ENCODE data around the gene HNRNPK. TPM values are rescaled to one million over a fixed set of nuclear protein-coding genes. Genes with fewer than 3 reads are reported as not detected.

Gene HNRNPK
- total RNA-seq, 4 donors from 2014 or later: 310 to 396 (median 360) TPM

DNA sequence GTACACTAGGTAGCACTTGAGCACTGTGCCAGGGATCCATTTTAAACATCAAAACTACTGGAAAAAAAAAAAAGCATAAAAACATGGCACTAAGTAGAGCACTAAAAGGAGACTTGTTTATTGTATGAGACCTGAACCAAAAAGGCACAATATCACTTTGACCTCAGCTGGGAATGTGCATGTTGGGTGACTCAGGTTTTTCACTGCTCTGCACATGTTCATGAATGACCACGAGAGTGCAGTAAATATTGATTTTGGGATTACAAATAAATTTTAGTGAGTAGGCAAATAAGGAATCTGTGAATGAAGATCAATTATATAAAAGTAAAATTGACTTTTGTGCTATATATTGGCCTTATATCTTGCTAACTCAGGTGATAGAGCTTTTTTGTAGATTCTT is 12.4 kb upstream of the HNRNPK start:
- no peak overlapping the region for H3K4me3 ChIP-seq
- H3K27me3 ChIP-seq: no peaks in the 10 kb centered on the region
- H3K4me1 ChIP-seq: no peaks in the 10 kb centered on the region
- no peak overlapping the region for H3K27ac ChIP-seq
- DNase-seq: no peak
- no peaks in the 10 kb centered on the region for H3K9me3 ChIP-seq
- H3K36me3 ChIP-seq: peaks cover 0 to 9% (median 0%) of the 10 kb centered on the region in 3 donors
- TF ChIP-seq POLR2A (IDR thresholded peaks at IDR 0.05): no peak
- TF ChIP-seq, protein P1, sequence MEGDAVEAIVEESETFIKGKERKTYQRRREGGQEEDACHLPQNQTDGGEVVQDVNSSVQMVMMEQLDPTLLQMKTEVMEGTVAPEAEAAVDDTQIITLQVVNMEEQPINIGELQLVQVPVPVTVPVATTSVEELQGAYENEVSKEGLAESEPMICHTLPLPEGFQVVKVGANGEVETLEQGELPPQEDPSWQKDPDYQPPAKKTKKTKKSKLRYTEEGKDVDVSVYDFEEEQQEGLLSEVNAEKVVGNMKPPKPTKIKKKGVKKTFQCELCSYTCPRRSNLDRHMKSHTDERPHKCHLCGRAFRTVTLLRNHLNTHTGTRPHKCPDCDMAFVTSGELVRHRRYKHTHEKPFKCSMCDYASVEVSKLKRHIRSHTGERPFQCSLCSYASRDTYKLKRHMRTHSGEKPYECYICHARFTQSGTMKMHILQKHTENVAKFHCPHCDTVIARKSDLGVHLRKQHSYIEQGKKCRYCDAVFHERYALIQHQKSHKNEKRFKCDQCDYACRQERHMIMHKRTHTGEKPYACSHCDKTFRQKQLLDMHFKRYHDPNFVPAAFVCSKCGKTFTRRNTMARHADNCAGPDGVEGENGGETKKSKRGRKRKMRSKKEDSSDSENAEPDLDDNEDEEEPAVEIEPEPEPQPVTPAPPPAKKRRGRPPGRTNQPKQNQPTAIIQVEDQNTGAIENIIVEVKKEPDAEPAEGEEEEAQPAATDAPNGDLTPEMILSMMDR (IDR thresholded peaks at IDR 0.05): peak in 1 of 6 experiments; percentile 28

DNA sequence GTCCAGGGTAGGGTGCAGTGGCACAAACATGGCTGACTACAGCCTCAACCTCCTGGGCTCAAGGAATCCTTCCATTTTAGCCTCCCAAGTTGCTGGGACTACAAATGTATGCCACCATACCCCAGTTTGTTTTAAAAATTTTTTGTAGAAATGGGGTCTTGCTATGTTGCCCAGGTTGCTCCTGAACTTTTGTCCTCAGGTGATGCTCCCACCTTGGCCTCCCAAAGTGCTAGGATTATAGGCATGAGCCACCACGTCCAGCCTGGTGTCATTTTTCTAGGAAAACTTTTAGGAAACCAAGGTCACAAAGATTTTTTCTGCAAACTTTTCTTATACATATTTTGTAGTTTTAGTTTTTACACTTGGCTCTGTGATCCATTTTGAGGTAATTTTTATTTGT is 11.3 kb upstream of the HNRNPK start:
- TF ChIP-seq, protein P1 (IDR thresholded peaks at IDR 0.05): no peak
- no peak for TF ChIP-seq POLR2A (IDR thresholded peaks at IDR 0.05)
- DNase-seq: no peak
- H3K4me3 ChIP-seq: no peak overlapping the region
- no peak overlapping the region for H3K27ac ChIP-seq
- H3K9me3 ChIP-seq: no peaks in the 10 kb centered on the region
- no peaks in the 10 kb centered on the region for H3K27me3 ChIP-seq
- peaks cover 0 to 9% (median 0%) of the 10 kb centered on the region in 3 donors for H3K36me3 ChIP-seq
- no peaks in the 10 kb centered on the region for H3K4me1 ChIP-seq

DNA sequence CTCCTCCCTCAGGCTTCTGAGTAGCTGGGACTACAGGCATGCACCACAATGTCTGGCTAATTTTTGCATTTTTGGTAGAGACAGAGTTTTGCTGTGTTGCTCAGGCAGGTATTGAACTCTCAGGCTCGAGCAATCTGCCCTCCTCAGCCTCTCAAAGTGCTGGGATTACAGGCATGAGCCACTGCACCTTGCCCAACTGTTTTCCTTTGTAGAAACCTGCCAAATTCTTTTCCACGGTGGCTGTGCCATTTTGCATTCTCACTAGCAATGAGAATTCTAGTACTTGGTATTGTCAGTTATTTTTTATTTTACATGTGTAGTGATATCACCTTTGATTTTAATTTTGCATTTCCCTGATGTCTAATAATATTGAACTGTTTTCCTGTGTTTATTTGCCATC is 8.4 kb upstream of the HNRNPK start:
- TF ChIP-seq, protein P1 (IDR thresholded peaks at IDR 0.05): no peak
- no peak for TF ChIP-seq POLR2A (IDR thresholded peaks at IDR 0.05)
- Histone ChIP-seq H3K4me1 (no peaks in the 10 kb centered on the region), H3K36me3 (peaks cover 0 to 9% (median 0%) of the 10 kb centered on the region in 3 donors), H3K27me3 (no peaks in the 10 kb centered on the region), H3K27ac (no peak overlapping the region), H3K9me3 (no peaks in the 10 kb centered on the region), H3K4me3 (no peak overlapping the region)
- DNase-seq: no peak

DNA sequence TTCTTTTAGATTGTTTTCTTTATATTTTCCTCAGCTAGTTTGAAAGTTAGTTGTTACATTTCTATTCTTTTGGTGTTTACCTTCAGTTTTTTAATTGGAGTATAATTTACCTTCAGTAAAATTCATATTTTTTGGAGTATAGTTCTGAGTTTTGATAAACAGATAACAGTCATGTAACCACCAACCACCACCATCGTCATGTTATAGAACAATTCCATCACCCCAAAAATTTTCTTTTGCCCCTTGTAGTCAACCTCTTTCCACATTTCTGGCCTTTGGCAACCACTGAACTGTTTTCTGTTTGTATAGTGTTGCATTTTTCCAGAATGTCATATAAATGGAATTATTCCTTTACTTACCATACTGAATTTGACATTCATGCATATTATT is 7.4 kb upstream of the HNRNPK start:
- H3K27me3 ChIP-seq: no peaks in the 10 kb centered on the region
- no peaks in the 10 kb centered on the region for H3K4me1 ChIP-seq
- no peak overlapping the region for H3K4me3 ChIP-seq
- no peaks in the 10 kb centered on the region for H3K9me3 ChIP-seq
- H3K36me3 ChIP-seq: peaks cover 0 to 9% (median 0%) of the 10 kb centered on the region in 3 donors
- peak overlapping the region in 1 of 4 donors; percentile 55 for H3K27ac ChIP-seq
- DNase-seq: no peak
- TF ChIP-seq POLR2A (IDR thresholded peaks at IDR 0.05): no peak
- TF ChIP-seq, protein P1 (IDR thresholded peaks at IDR 0.05): no peak

DNA sequence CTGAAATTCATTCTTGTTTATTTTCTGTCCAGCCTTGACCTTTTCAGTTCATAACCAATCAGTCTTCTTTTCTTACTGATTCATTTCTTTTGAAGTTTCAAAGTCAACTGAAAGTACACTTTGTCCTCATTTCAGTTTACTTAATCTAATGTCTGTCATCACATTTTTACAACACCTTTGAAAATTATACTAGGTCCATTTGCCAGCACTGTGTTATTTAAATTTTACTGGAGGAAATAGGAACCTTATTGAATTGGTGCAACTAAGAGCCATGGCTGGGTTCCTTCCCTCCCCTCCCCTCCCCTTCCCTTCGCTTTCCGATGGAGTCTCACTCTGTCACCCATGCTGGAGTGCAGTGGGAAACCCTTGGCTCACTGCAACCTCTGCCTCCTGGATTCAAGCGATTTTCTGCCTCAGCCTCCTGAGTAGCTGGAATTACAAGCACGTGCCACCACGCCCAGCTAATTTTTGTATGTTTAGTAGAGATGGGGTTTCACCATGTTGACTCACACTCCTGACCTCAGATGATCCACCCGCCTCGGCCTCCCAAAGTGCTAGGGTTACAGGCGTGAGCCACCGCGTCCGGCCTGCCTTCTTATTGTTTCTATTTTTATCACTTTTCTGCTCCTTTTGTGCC is 6.9 kb upstream of the HNRNPK start:
- no peak for TF ChIP-seq POLR2A (IDR thresholded peaks at IDR 0.05)
- TF ChIP-seq, protein P1 (IDR thresholded peaks at IDR 0.05): no peak
- Histone ChIP-seq H3K4me3 (peak overlapping the region in 1 of 4 donors; percentile 17), H3K27me3 (no peaks in the 10 kb centered on the region), H3K4me1 (peaks cover 0 to 2% (median 0%) of the 10 kb centered on the region in 4 donors), H3K27ac (peak overlapping the region in 2 of 4 donors; percentile 55 to 81), H3K9me3 (no peaks in the 10 kb centered on the region), H3K36me3 (peaks cover 0 to 9% (median 0%) of the 10 kb centered on the region in 3 donors)
- peak in 2 of 3 donors; percentile 66 to 76 for DNase-seq
